Occipital lobe (tissue), 2 donors: ENCODE data around the gene AQP12A. TPM values are rescaled to one million over a fixed set of nuclear protein-coding genes. Genes with fewer than 3 reads are reported as not detected.
"Not testable (repeated sequence)": the region's sequence is repeated elsewhere in the genome, so short reads cannot be mapped to it uniquely, and the experiment has no call there.

Experiments
- DNase-seq: peaks from one replicate; lab custom pipeline; 2025; lab: John Stamatoyannopoulos, UW
- total RNA-seq: library from RNA; depleted of rRNA; stranded (reverse); fragments of >200 nt; gene quantifications from one replicate; pipeline ENCODE4 v1.2.3, GENCODE V29; 2014

AQP12A gene
- total RNA-seq, 1 donor from 2014 or later = not detected

DNA sequence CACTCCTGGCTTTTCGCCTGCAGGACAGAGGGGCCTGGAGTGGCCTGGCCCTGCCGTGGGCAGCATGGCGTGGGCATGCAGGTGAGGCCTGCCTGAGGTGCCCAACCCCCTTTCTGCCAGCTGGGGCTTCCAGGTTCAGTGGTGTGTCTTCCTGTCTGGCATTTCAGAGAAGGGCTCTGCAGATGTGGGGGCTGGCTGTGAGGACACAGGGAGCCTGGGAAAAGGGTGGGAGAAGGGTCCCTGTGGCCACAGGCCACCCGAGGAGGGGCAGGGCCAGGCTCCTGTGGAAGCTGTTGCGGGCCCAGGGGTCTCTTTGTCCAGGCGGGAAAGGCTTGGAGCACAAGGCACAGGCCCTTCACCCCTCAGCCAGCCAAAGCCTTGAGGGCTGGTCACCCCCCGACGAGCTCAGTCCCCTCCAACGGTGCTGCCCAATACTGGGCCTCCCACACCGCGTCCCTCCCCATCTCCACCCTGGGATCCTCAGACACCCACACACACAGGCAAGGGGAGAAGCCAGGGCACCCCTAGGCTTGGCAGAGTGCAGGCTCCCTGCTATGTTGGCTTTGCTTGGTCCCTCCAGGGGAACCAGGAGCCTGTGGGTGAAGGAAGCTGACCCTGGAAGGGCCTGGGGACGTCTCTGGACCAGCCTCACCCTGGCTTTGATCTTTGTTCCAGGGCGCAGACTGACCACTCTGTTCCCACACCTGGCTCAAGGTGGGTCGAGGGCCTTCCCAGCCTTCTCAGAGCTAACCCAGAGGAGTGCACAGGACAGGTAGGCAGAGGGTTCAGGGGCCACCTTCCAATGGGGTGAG is 3.7 kb upstream of the AQP12A start:
- DNase-seq = no peak

DNA sequence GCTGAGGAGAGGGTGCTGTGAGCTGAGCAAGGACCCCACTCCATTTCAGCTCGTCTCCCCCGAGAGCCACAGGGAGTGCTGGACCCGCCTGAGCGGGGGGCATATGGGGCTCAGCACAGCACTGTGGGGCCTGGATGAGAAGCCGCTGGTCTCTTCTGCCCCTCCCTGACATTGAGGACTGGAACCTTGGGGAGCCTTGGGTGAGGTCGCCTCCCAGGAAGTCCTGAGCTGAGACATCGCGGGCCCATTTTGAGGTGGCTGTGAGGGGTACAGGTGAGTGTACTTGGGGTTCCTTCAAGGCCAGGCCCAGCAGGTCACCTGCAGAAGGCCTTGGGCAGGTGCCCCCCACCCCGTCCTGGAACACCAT is 3.1 kb upstream of the AQP12A start:
- DNase-seq = no peak

DNA sequence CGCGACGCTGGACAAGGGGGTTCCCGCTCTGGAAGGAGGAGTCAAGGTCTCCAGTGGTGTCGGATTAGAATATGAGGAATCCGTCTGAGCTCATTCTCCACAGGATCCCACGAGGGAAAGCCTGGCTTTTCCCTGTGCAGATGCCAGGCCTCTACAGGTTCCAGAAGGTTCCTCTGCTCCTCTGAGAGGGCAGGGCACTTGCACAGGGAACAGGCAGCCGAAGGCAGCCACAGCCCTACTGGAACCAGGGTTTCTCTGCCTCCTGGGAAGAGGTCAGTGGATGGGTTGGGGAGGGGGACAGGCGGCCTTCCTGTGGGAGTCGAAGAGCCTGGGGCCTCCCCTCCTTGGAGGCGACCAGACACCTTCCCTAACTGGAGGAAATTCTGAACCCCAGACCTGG is 1.7 kb upstream of the AQP12A start:
- DNase-seq = no peak

DNA sequence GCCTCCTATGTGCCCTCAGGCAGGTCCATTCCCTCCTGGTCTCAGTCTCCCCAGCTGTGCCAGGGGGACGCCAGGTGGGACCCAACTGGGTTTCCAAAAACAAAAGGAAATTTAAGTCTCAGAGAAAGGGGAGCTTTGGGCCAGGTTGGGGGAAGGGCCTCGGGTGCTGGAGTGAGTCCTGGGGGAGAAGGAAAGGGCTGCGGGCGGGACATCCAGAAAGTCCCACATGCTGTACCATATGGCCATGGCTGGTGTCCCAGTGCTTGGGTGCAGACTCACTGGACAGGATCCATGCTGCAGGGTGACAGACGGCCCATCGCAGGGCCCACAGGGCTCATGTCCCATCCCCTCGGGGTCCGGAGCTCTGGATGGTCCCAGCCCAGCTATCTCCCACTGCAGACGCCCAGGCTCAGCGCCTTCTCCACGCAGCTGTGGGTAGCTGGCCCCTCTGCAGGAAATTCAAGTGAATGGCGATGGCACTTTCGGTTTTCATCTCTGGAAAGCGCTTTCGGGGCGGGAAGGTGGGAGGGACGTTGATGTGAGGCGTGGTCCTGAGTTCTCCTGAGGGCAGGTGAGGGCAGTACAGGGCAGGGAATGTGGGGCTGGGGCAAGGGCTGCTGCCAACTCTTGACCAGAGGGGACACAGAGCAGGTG is 1.1 kb upstream of the AQP12A start:
- not testable (repeated sequence) for DNase-seq

DNA sequence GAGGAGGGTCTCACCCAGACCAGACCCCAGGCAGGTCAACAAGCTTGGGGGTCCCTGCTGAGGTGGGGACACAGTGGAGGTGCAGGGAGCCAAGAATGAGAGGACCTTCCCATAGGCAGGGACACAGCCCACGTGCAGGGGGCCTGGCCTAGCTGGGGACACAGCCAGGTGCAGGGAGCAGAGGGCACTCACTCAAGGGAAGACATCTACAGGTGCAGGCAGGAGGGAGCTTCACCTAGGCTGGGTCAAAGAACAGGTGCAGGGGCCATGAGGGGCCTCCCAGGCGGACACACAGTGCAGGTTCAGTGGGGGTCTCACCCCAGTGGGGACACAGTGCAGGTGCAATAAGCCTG is 615 bp upstream of the AQP12A start:
- DNase-seq = not testable (repeated sequence)

DNA sequence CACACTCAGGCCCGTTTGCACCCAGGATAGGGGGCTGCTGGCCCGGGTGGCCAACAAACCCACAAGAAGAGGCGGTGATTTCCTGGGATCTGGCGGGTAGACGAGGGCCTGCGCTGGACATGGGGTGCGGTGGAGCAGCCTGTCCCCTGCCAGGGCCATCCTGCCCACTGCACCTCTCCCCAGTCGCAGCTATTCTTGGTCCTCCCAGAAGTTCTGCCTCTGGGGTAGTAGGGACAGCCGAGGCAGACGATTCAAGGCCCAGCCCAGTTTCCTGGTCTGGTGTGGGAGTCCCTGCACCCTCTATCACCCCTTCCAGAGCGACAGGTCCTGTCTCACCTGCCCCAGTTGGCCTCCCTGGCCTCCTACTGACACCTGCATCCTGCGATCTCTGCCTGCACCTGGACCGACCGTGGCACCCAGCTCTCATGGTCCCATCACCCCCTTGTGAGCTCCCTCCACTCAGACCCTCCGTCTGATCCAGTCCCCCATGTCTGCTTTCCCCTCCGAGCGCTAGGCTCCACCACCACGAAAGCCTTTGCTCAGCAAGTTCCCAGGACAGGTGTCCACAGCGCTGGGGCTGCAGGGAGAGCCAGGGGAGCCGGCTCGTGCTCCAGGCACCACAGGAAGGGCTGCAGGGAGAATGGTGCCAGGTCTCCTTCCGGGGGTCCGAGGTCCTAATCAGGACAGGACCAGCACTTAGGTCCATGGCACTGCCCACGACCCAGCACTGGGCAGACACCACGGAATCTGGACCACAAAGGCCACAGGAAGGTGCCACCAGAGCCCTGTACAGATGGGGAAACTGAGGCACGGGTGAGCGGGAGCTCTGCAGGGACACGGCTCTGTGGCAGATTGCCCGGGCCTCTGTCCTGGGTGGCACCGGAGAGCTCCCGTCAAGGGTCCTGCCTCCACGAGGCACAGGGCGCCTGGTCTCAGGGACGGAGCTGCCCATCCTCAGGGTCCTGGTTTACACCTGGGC is 1.2 kb downstream of the AQP12A start:
- DNase-seq = not testable (repeated sequence)

DNA sequence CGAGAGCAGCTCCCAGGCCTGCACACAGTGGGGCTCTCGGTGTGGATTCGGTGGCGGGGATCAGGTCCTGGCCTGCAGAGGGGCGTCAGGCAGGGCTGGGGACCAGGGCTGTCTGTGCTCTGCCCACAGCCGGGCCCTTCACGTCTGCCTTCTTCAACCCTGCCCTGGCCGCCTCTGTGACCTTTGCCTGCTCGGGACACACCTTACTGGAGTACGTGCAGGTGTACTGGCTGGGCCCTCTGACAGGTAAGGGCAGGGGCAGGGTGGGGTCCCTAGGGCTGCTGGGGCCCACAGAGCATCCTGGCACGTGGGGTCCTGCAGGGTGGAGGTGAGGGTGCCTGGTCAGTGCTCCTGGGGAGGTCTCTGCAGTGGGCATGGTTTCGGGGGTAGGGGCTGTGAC is 2.6 kb downstream of the AQP12A start:
- not testable (repeated sequence) for DNase-seq

DNA sequence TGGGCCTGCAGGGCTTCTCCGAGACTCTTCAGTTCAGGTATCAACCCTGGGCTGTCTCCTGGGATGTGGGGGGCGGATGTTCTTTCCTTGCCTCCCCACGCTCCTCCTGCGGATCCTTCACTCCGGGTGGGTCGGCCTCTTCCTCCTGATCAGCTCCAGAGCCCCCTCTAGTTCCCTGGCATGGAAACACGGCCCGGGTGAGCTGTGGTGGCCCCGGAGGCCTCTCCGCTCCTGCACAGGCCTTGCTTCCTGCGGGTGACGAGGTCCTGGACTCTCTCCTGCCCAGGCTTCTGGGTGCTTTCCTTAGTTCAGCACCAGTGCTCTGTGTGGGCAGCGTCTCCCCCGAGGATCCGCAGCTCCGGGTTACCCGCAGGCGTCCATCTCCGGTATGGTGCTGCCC is 3.9 kb downstream of the AQP12A start:
- DNase-seq = not testable (repeated sequence)

DNA sequence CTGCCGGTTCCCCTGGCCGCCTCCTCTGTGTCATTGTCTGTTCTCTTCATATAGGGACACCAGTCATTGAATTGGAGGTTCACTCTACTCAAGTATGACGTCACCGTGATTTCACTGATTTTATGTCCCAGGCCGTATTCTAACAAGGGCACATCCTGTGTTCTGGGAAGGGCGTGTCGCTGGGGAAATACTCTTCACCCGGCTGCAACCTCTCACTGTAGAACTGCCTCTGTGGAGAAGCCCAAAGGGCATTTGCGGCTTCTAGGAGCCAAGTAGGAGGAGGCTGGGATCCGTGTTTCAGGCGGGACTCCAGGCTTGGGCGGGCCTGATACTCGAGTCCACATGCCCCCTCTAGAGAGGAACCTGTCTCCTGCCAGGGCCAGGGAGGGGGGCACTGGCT is 4.8 kb downstream of the AQP12A start:
- not testable (repeated sequence) for DNase-seq

DNA sequence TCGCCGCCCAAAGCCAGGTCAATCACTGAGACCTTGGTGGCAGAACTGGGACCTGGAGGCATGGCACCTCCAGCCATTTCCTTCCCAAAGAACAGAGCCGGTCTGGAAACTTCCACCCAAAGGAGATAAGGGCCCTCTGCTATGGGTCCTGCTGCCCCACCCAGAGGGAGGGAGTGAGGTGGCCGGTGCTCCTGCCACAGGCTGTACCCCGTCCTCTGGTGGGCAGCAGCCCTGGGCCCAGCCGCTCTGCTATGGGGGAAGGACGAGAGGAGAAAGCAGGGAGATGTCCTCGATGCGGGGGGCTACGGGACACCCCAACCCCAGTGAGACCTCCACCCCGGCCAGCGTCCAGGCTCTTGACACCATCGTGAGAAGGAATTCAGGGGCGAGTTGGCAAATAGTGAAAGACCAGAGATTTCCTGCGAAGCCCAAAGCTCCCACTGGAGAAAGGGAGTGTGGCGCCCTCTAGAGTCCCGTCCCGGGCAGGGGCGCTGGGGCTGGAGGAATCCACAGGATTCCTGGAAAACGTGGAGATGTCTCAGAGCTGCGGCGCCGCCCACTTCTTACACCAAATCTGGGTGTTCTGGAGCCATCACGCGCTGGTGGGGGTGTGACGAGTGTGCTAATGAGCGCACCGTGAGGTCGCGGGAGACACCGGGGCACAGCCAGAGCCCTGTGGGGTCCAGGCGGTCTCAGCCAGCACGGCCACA is 7.3 kb downstream of the AQP12A start:
- not testable (repeated sequence) for DNase-seq

DNA sequence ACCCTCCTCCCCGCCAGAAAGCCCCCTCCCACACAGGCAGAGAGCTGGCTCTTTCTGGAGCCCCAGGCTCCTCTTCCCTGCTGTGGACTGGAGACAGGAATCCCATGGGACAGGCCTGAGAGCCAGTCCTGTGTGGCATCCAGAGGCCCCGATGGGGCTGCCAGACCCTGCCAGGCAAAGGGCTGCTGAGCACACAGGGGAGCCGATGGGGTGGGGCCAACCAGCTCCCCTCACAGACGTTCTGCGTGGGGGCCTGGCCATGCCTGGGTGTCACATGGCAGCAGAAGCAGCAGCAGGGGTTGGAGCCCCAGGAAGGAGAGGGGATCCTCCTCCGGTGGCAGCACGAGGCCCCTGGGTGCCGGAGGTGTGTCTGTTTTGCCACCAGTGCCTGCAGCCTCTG is 8.2 kb downstream of the AQP12A start:
- not testable (repeated sequence) for DNase-seq

DNA sequence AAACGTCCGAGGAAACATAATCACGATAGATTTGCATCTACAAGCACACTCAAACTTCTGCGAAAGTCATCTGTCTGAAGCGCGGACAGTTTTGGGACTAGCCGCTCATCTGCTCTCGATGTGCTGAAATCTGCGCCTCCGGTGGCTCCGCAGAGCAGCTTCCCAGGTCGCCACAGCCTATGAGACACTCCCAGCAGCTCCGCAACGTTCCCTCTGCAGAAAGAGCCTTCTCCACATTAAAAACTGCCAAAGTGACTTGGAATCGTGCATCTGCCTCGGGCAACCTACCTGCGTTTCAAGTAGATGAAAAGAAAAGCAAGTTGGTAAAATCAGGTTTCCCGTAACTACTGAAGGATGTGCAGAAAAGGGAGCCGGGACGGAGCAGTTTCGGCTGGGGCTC is 8.9 kb downstream of the AQP12A start:
- not testable (repeated sequence) for DNase-seq

DNA sequence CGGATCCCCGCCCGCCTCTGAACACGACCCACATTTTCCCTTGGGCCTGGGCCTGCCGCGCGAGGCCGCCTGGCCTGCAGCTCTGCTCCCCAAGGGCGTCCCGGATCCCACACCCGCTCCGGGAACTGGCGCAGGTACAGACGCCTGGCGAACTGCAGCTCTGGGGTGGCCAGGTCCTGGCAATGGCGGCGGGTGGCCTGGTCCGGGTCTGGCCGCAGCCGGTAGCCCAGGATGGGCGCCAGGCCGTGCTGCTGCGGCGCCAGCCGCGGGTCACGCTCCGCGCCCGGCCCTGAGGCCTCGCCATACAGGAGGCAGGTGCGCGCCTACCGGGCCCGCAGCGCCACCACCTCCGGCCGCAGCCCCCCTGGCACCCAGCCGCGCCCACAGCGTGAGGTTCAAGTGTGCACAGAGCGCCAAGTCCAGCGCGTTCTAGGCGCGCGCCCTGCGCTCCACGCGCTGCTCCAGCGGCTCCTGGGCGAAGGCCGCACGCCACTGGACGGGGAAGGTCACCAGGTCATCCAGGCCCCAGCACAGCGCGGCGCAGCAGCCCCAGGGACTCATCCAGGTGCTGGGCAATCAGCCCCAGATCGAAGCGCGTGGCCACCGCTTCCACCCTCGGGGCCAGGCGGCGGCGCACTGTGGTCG is 9.5 kb downstream of the AQP12A start:
- no peak for DNase-seq

DNA sequence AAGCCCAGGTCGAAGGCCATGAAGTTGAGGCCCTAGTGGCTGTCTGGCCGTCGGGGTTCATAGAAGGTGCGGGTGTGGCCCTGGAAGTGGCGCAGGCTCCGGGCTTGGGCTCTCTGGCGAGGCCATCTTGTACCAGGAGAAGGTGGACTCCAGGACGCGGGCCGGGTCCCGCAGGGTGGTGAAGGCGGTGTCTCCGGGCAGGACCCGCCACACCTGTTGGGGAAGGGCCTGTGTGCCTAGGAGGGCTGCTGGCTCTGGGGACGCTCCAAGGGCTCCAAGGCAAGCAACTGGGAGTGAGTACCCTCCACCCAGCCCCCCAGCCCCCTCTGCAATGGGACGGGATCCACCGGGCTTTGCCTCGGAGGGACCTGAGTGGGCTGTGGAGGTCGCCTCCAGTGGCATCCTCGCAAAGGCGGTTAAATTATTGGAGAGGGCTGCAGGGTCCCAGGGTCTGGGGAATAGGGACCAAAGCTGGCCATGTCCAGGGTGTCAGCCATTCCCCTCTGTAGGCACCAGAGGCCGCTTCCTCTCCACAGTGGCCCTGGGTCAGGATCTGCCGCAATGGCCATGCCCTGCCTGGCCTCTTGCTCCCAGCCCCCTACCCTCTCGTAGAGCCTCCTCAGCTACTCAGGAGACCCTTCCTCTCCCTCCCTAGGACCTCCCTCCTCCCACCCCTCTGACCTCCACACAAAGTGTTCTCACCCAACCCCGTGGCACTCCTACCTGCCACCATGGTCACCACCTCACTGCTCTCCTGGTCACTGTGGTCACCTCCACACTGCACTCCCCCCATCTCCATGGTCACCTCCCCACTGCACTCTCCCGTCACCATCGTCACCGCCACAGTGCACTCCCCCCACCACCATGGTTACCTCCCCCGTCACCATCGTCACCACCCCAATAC is 10.3 kb downstream of the AQP12A start:
- DNase-seq = no peak

DNA sequence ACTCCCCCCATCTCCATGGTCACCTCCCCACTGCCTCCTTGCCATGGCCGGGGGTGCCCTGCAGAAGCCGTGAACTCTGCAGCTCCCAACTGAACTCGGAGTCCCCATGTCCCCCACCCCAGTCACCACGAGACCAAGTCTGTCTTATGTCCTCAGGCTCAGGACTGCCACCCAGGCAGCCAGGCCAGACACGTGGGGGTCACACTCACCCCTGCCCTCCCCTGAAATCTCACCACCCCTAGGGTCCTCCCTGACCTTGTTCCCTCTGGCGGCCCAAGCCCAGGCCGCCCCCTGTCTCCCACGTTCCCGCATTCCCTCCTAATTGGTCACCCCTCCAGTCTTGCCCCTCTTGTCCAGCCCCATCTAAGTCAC is 11.0 kb downstream of the AQP12A start:
- DNase-seq = no peak

DNA sequence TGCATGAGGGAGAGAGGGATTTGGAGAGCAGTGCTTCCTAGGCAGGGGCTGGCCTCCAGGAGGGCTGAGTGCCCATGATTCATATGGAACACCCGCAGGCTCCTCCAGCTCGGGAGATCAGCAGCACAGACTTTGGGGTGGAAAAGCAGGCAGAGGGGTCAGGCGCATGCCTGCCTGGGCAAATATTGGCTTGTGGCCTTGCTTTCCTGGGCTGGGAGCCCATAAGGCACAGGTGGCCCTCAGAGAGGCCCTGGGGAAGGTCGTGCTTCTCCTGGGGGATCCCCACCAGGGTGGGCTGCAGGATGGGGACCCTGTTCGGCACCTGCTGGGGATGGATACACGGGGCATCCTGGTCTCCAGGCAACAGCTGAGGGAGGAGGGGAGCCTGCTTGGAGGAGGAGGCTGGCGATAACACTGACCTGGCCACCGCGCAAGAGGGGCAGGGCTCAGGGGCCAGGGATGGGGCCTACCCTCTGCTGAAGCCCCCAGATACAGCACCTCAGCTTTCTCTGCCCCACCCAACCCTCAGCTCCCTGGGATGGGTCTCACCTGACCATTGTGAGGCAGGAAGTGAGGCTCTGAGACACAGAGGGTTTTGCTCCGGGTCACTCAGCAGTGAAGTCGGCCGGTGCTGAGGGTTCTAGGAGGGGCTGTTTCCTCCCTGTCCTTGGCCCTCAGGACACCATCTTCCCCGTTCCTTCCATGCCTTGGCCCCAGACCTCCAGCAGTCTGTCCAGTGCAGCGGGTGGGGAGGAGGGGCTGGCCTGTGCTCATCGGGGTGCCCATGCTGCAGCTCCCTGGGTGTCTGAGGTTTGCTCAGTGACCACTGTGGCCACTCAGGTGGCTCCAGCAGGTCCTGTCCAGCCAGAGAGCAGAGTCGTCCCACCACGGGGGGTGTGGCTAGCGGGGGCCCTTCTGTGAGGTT is 12.0 kb downstream of the AQP12A start:
- no peak for DNase-seq

DNA sequence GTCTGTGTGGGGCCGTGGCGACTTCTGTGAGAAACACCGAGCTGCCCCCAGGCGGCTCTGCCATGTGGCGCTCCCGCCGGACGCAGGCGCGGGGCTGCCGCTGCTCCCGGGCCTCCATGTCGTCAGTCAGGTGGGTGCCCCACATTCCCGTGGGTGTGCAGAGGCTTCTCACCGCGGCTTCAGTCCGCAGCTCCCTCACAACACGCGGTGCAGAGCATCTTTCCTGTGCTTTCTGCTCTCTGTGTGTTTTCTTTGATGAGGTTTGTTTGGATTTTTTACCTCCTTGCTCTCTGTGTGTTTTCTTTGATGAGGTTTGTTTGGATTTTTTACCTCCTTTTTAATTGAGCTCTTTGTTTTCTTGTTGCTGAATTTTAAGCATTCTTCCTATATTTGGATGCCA is 13.0 kb downstream of the AQP12A start:
- DNase-seq = no peak

DNA sequence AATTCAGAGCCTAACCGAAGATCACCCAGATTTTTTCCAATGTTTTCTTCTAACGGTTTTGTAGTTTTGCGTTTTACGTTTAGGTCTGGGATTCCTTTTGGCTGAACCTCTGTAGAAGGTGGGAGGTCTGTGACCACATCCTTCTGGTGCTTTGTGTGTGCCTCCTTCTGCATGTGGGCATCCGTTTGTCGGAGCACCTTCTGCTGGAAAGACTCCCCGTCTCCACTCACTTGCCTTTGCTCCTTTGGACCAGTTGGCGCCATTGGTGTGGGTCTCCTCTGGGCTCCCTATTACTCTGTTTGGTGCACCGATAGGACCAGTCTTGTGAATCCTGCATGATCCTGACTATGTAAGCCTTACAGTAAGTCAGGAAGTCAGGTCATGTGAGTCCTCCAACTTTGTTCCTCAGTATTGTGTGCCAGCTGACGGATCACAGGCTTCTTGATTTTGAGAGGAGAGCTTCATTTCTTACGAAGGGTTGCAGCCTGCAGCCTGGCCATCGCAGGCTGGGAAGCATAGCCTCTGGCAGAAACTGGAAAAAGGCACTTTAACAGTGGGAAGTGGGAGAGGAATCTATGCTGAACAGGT is 13.6 kb downstream of the AQP12A start:
- DNase-seq = no peak
